BE2C (cell line): Measurements from ENCODE around the gene LRRFIP1.

Experiments
- DNase-seq: peaks from one replicate; pipeline ENCODE4 v3.0.0-alpha.2; 2020
- H3K27me3 ChIP-seq: fragments of 250-450 bp; sonication (Bioruptor Pico); 2 replicates; pipeline ENCODE4 v1.5.1; 2020; ENCODE audit warnings: mild to moderate bottlenecking
- H3K36me3 ChIP-seq: fragments of 250-450 bp; sonication (Bioruptor Pico); 2 replicates; pipeline ENCODE4 v1.5.1; 2020; ENCODE audit warnings: mild to moderate bottlenecking
- H3K4me1 ChIP-seq: fragments of 250-450 bp; sonication (Bioruptor Pico); 2 replicates; pipeline ENCODE4 v1.5.1; 2020
- H3K4me3 ChIP-seq: 2 replicates; pipeline ENCODE4 v1.5.1; 2011; ENCODE audit warnings: low read depth, low read length
- H3K9me3 ChIP-seq: fragments of 250-450 bp; sonication (Bioruptor Pico); 2 replicates; pipeline ENCODE4 v1.5.1; 2020
- CTCF ChIP-seq: IDR thresholded peaks from 2 replicates; pipeline ENCODE4 v1.5.1; 2012; ENCODE audit warnings: mild to moderate bottlenecking, low read depth, low read length

Gene LRRFIP1

GRCh38 chr2:237820421-237820820 is 193.0 kb downstream of the LRRFIP1 start:
- no peak for TF ChIP-seq CTCF
- Histone ChIP-seq H3K36me3 (no peaks in the 10 kb centered on the region), H3K4me3 (no peak overlapping the region), H3K4me1 (peaks cover 3% of the 10 kb centered on the region; the same call in 1 of the 2 replicates), H3K9me3 (no peaks in the 10 kb centered on the region), H3K27me3 (no peaks in the 10 kb centered on the region)
- no peak for DNase-seq

GRCh38 chr2:237823544-237823943 is 196.2 kb downstream of the LRRFIP1 start:
- Histone ChIP-seq H3K36me3 (no peaks in the 10 kb centered on the region), H3K9me3 (no peaks in the 10 kb centered on the region), H3K4me1 (peaks cover 3% of the 10 kb centered on the region; the same call in 1 of the 2 replicates), H3K4me3 (no peak overlapping the region), H3K27me3 (no peaks in the 10 kb centered on the region)
- DNase-seq, result no peak
- no peak for TF ChIP-seq CTCF

- H3K4me1 ChIP-seq, result peaks cover 3% of the 10 kb centered on the region; the same call in 1 of the 2 replicates
- H3K36me3 ChIP-seq, result no peaks in the 10 kb centered on the region
- no peaks in the 10 kb centered on the region for H3K9me3 ChIP-seq
- no peak for DNase-seq
- no peaks in the 10 kb centered on the region for H3K27me3 ChIP-seq
- no peak overlapping the region for H3K4me3 ChIP-seq
- TF ChIP-seq CTCF, result no peak
Observed at GRCh38 chr2:237824085-237824484, 196.7 kb downstream of the LRRFIP1 start.

GRCh38 chr2:237827421-237827987 is 200.1 kb downstream of the LRRFIP1 start:
- H3K27me3 ChIP-seq, result no peaks in the 10 kb centered on the region
- H3K9me3 ChIP-seq, result no peaks in the 10 kb centered on the region
- no peaks in the 10 kb centered on the region for H3K4me1 ChIP-seq
- TF ChIP-seq CTCF, result no peak
- no peak overlapping the region for H3K4me3 ChIP-seq
- DNase-seq, result no peak
- no peaks in the 10 kb centered on the region for H3K36me3 ChIP-seq
